Stimulated activated CD4-positive, alpha-beta T cell treated with anti-CD3 and anti-CD28 coated beads, Interleukin-15, amount 100 ng/mL, for 1 hour (primary cell): ENCODE data around the gene SIGLEC5.
"Not testable (repeated sequence)": the region's sequence is repeated elsewhere in the genome, so short reads cannot be mapped to it uniquely, and the experiment has no call there.

Source experiments
- DNase-seq, 2 donors: peaks; one replicate each; pipeline ENCODE4 v3.0.0-alpha.2; 2020; ENCODE audit warnings: low read depth in 1 of 2, low spot score in 1 of 2

Gene SIGLEC5, protein sequence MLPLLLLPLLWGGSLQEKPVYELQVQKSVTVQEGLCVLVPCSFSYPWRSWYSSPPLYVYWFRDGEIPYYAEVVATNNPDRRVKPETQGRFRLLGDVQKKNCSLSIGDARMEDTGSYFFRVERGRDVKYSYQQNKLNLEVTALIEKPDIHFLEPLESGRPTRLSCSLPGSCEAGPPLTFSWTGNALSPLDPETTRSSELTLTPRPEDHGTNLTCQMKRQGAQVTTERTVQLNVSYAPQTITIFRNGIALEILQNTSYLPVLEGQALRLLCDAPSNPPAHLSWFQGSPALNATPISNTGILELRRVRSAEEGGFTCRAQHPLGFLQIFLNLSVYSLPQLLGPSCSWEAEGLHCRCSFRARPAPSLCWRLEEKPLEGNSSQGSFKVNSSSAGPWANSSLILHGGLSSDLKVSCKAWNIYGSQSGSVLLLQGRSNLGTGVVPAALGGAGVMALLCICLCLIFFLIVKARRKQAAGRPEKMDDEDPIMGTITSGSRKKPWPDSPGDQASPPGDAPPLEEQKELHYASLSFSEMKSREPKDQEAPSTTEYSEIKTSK

DNA sequence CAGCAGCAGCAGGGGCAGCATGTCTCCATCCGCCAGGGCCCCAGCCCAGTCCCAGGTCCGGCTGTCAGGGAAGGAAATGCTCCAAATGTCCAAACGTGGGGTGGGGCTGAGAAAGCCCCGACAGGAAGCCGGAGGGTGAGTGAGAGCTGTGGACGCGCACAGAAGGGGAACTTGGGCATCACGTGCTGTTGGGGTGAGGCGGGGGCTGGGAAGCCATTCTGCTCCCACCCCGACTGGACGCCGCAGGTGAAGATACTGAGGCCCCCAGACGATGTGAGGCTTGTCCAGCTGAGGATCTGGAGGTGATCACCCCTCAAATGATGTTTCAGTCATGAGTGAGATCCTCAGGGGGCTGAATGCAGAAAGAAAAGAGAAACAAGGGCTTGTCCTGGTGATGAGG is at the start of gene SIGLEC5:
SIGLEC5 (minus strand) TSS at position 87 of the 400 bp plus-strand sequence; CDS start at position 21, 66 bp downstream.
- DNase-seq: not testable (repeated sequence)

DNA sequence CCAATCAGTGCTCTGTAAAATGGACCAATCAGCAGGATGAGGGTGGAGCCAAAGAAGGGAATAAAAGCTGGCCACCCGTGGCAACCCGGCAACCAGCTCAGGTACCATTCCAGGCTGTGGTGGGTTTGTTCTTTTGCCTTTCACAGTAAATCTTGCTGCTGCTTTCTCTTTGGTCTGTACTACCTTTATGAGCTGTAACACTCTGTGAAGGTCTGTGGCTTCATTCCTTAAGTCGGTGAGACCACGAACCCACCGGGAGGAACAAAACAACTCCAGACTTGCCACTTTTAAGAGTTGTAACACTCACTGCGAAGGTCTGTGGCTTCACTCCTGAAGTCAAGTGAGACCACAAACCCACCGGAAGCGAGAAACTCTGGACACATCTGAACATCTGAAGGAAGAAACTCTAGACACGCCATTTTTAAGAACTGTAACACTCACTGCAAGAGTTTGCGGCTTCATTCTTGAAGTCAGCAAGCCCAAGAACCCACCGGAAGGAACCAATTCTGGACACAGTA is 46.4 kb upstream of the SIGLEC5 start:
- no peak for DNase-seq

DNA sequence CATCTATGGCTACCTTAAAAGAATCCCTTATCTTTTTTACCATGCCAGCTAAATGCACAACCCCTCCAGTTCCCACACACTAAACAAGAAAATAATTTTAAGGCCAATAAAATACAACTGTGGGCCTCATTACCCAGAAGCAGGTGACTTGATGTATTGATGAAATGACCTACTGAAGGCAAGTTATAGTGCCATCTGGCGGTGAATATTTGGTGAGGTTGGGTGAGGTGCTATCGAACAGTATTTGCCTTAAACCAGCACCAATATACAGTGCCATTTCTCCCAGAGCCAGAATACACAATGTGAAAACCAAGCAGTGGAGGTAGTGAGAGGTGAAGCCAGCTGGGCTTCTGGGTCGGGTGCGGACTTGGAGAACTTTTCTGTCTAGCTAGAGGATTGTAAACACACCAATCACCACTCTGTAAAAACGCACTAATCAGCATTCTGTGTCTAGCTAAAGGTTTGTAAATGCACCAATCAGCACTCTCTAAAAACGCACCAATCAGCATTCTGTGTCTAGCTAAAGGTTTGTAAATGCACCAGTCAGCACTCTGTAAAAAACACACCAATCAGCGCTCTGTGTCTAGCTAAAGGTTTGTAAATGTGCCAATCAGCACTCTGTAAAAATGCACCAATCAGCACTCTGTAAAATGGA is 45.8 kb upstream of the SIGLEC5 start:
- DNase-seq: not testable (repeated sequence)

DNA sequence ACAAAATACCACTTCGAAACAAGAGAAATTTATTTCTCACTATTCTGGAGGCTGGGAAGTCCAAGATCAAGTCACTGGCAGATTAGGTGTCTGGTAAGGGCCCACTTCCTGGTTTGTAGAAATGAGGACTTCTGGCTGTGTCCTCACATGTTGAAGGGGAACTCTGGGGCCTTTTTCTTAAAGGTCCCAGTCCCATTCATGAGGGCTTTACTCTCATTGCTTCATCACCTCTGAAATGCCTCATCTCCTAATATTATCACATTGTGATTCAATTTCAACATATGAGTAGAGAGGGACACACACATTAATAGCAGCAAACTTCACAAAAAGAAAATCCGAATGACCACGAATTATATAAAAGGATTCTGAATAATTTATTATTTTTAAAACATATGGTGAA is 38.0 kb upstream of the SIGLEC5 start:
- no peak for DNase-seq

DNA sequence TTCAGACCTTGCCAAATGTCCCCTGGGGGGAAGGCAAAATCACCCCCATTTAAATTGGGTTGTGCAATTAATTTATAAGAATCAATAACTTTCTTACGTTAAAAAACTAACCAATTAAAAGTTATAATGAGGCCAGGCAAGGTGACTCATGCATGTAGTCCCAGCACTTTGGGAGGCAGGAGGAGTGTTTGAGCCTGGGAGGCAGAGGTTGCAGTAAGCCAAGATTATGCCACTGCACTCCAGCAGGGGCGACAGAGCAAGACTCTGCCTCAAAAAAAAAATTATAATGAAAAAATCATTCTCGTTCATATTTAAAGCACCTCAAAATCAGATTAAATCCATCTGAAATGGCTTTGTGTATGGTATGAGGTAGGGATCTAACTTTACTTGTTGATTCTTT is 34.8 kb upstream of the SIGLEC5 start:
- no peak for DNase-seq

DNA sequence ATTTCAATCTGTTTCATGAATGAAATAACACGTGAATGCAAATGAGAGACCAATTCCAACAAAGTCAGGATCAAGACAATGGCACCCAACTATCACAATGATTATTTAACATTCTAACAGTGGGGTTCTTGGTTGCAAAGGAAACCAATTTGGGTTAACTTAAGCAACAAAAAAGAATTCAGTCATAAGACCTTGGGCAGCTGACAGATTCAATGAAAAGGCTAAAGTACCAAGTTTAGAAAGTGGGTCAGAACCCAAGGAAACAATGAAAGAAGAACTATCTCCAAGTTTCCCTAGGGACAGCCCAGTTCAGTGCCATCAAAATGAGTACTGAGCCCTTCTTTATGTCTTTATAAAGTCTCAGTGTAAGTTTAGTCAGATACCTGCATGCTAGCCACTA is 33.9 kb upstream of the SIGLEC5 start:
- DNase-seq: no peak

DNA sequence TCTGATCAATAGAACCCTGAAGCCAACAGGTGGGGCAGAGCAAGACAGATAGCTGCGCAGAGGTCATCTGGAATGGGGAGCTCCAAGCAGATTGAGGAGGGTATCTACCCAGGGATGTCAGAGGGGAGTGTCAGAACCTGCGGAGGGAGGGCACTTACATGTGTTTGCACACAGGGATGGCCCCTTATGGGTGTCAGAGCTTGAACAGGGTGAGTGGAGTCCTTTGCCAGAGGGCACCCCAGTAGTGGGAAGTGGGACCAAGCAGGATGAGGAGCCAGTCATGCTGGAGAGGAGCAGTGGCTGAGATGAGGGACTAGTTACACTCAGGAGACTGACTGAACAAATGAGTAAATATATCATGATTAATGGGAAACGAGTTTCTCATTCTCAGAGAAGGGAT is 33.4 kb upstream of the SIGLEC5 start:
- no peak for DNase-seq

DNA sequence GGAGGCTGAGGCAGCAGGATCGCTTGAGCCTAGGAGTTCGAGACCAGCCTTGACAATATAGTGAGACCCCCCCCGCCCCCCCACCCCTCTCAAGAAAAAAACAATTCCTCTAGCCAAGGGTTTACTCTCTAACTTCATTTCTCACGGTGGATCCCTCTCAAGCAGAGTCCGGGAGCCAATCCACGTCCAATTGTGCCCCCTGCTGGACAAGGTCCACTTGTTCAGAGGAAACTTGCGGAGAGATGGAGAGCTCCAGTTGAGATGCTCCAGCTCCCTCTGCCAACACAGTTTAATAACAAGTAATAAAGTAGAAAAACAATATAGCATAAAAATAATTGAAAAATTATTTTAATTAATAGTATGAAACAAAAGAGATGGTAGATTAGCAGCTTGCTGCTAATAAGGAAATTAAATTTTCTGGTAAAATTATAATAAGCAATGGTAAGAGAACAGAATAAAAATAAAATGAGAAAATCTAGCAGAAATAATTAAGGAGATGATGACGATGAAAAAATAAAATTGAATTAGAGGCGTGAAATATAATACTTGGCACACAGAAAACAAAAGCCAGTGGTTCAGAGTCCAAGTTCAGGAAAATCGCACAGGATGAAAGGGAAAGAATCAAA is 30.9 kb upstream of the SIGLEC5 start:
- peak in 1 of 2 donors; percentile 25 for DNase-seq

DNA sequence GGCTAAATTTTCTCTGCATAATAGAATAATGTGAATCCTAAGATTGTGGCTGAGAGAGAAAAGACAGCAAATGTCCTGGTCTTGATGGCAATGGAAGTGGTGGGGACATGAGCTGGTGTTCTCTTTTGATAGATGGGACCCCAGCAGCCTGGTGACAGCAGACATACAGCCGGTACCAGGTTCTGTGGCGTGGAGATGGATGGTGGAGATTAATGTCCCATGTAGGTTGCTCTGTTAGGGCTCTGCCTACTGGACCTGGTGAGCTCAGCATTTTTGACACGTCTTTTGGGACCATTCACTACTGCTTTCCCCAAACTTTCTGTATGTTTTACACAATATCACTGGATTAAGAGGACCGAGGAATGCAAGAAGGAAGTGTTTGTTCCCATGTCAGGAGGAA is 24.6 kb upstream of the SIGLEC5 start:
- no peak for DNase-seq

DNA sequence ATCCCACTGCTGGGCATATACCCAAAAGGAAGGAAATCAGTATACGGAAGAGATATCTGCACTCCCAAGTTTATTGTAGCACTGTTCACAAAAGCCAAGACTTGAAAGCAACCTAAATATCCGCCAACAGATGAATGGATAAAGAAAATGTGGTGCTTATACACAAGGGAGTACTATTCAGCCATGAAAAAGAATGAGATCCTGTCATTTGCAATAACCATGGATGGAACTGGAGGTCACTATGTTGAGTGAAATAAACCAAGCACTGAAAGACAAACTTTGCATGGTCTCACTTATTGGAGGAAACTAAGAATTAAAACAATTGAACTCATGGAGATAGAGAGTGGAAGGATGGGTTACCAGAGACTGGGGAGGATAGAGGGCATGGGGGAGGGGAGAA is 23.0 kb upstream of the SIGLEC5 start:
- no peak for DNase-seq

DNA sequence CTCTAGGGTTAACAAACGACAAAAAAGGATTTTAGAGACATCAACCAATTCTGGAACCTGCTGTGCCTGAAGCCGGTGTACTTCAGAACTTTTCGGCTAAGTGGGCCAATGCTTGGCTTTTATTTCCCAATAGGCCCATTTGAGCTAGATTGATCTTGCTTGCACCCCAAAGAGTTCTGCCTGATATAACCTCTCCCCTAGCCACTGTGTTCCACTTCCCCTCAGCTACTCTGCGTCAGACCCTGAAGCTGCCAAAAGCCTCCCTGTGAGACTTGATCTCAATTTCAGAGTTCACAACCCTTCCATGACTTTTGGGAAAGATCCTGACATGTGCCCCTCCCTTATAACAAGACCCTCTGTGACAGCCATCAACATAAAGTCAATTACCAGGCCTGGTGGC is 22.1 kb upstream of the SIGLEC5 start:
- DNase-seq: no peak

DNA sequence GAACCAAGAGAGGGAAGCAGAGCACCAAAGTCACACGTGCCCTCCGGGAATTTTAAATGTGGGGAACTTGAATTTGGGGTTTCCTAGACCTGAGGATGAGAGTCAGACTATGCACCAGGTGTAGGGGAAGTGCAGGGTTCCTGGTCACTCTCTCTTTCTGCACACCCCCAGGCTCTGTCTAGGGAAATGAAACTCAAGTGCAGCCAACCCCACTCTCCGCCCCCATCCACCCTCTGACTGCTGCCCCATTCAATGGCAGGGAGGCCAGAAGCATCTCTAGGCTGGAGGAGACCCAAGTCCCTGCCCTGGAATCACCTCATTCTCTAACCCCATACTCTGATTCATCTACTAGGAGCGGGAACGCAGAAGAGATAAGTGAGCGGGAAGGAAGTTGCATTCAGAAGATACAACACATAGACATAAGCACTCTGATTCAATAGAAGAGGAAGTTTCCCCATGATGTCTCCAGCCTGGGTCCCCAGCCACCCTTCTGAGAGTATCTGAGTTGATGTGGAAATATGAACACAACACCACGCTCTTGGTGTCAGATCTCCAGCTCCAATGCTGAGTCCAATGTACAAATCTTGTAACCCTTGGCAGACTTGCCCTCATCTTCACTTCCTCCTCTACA is 21.1 kb upstream of the SIGLEC5 start:
- no peak for DNase-seq

DNA sequence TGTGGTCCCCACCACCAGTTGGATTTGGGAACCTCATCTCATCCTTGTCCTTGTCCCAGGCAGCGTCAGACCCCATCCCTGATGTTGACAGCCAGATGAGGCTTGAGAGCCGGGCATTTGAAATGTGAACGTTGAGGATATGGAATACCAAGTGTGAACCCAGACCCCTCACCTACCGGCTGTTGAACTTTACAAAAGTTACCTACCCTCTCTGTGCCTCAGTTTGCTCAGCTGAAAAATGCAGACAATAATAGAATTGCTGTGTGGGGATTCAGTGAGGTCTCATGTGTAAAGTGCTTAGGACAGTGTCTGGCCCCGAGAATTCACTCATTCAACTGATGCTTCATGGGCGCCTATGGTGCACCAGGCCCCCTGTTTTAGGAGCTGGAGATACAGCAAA is 17.1 kb upstream of the SIGLEC5 start:
- no peak for DNase-seq

DNA sequence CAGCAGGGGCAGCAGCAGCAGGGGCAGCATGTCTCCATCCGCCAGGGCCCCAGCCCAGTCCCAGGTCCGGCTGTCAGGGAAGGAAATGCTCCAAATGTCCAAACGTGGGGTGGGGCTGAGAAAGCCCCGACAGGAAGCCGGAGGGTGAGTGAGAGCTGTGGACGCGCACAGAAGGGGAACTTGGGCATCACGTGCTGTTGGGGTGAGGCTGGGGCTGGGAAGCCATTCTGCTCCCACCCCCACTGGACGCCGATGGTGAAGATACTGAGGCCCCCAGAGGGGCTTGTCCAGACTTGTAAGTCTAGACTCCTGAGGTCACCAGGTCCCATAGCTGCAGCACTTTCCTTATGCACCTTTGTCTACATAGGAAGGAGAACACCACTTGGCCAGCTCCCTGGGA is 16.5 kb upstream of the SIGLEC5 start, which contains the start of gene SIGLEC14:
SIGLEC14 (minus strand) TSS at position 96 of the 400 bp plus-strand sequence; CDS start at position 30, 66 bp downstream.
- not testable (repeated sequence) for DNase-seq

DNA sequence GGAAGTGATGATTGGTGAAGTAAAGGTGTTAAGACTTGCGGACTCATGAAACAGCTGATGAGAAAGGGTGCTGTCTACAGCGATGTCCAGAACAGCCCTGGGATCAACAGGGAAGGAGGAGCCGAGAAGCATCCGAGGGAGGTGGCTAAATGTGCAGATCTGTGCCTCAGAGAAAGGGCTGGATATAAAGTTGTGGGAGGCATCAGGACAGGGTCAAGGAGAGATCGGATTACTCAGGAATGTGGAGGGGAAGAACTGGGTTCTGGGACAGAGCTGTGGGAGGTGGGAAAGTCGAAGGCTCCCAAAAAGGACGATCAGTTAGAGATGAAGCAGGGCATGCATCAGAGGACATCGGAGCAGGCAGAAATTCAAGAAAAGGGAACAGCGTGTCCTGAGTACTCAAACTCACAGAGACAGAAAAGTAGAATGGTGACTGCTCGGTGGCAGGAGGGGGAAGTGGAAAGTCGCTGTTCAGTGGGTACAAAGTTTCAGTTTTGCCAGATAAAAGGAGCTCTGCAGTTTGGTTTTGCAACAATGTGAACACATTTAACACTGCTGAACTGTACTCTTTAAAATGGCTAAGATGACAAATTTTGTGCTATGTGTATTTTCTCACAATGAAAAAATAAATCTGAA is 14.6 kb upstream of the SIGLEC5 start:
- DNase-seq: no peak

DNA sequence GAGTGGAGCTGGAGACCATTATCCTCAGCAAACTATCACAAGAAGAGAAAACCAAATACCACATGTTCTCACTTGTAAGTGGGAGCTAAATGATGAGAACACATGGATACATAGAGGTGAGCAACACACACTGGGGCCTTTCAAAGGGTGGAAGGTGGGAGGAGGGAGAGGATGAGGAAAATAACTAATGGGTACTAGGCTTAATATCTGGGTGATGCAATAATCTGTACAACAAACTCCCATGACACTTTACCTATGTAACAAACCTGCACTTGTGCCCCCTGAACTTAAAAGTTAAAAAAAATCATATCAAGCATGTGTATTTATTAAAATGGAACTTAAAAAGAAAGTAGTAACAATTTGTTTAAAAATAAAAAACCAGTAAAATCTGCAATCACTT is 11.4 kb upstream of the SIGLEC5 start:
- DNase-seq: no peak

DNA sequence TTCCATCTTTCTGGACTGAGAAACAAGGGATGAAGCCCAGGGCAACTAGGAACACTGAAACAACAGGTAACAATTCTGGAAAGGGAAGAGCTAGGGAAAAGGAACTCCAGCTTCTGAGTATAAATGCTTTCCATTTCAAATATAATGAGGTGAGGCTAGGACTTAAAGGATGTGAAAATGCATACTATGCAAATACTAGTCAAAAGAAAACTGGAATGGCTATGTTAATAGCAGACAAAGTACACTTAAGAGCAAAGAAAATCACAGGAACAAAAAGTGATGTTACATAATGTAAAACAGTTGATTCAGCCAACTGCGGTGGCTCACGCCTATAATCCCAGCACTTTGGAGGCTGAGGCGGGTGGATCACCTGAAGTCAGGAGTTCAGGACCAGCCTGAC is 10.2 kb upstream of the SIGLEC5 start:
- no peak for DNase-seq

DNA sequence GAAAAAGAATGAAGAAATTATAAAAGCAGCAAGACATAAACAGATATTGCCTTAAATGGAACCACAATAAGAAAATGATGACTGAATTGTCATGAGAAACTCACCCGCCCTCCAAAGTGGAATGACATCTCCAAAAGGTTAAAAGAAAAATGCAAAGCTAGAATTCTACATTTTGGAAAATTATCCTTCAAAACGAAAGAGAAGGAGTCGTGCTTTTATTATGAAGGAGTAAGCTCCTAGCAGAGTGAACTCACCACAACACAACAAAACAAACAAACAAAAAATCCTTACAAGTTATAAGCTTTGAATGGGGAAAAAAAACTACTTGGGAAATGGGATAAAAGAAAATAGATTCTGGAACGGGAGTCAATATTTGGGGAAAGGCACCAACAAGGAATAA is 9.7 kb upstream of the SIGLEC5 start:
- no peak for DNase-seq

DNA sequence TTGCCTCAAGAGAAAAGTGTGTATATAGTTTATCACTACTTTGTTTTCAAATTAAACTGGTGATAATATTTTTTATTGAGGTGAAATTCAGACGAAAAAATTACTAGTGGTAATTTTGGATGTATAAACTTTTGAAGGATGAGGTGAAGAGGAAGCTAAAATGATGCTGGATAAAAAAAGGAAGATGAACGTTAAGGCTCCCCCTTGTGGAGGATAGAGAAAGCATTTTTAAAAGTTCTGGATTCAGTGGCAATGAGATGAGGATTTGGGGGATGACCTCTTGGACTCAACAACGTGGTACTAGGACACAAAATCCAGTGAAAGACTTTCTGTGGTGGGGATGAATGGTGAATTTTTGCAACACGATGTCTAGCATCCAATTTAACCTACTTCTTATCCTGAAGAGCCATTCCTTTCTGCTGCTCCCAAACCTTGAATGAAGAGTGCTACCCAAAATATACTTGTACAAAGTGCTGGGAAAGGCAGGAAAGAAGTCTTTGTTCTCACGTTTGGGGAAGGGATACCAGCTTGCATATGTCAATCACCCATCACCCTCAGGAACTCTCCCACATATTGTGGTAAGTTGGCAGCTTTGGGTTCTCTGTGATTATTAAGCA is 7.3 kb upstream of the SIGLEC5 start:
- DNase-seq: no peak

DNA sequence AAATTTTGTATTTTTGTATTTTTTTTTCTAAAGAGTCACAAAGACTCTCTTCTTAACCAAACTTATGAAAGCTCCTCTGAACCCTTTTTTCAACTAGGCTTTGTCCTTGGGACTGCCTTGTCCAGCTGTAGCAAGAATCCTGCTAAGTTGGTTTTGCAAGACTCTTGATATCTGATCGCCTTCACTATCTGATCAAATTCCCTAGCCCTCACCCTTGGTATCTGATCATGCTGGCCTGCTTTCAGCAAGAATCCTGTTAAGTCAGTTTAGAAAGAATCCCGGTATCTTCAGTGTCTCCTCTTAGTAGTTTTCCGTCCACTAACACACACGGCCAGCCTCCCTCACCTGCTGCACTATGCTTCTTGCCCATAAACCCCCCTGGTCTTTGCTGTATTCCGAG is 1.9 kb upstream of the SIGLEC5 start:
- no peak for DNase-seq
